GM21737 (cell line): Measurements from ENCODE around the gene UTS2R.
"Not testable (repeated sequence)": the region's sequence is repeated elsewhere in the genome, so short reads cannot be mapped to it uniquely, and the experiment has no call there.

Source experiments
- ATAC-seq: cut with Tn5 transposase; IDR thresholded peaks from one replicate; pipeline ENCODE4 v1.9.1; 2021; ENCODE audit warnings: mild to moderate bottlenecking, moderate library complexity; ENCODE audit not compliant: unreplicated experiment

The UTS2R gene

DNA sequence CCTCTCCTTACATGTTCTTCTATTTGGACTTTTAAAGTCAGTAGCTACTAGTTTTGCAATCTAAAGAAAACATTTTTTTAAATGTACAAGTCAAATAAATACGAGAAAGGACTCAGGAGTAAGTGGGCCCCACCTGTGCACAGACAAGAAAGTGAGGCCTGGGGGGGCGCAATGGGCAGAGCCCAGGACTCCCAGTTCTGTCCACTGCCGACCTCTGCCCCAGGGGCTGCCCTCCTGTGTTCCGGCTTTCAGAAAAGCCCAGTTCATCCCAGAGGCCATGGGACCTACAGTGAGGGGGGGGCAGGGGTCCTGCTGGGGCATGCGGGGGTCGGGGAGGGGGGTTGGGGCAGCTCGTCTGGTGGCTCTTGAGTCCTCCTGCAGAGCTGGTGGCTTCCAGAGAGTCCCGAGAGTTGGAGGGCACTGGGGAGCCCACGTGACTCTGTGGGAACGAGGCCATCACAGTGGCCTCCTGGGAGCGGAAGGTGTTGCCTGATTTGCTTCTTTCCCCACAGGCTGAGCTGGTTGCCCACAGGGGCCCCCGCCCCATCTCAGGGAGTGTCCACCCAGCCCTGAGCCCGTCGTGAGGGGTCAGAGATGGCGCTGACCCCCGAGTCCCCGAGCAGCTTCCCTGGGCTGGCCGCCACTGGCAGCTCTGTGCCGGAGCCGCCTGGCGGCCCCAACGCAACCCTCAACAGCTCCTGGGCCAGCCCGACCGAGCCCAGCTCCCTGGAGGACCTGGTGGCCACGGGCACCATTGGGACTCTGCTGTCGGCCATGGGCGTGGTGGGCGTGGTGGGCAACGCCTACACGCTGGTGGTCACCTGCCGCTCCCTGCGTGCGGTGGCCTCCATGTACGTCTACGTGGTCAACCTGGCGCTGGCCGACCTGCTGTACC, 2.4 kb downstream of the UTS2R start:
- no peak for ATAC-seq

DNA sequence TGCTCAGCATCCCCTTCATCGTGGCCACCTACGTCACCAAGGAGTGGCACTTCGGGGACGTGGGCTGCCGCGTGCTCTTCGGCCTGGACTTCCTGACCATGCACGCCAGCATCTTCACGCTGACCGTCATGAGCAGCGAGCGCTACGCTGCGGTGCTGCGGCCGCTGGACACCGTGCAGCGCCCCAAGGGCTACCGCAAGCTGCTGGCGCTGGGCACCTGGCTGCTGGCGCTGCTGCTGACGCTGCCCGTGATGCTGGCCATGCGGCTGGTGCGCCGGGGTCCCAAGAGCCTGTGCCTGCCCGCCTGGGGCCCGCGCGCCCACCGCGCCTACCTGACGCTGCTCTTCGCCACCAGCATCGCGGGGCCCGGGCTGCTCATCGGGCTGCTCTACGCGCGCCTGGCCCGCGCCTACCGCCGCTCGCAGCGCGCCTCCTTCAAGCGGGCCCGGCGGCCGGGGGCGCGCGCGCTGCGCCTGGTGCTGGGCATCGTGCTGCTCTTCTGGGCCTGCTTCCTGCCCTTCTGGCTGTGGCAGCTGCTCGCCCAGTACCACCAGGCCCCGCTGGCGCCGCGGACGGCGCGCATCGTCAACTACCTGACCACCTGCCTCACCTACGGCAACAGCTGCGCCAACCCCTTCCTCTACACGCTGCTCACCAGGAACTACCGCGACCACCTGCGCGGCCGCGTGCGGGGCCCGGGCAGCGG, 3.2 kb downstream of the UTS2R start:
- no peak for ATAC-seq

DNA sequence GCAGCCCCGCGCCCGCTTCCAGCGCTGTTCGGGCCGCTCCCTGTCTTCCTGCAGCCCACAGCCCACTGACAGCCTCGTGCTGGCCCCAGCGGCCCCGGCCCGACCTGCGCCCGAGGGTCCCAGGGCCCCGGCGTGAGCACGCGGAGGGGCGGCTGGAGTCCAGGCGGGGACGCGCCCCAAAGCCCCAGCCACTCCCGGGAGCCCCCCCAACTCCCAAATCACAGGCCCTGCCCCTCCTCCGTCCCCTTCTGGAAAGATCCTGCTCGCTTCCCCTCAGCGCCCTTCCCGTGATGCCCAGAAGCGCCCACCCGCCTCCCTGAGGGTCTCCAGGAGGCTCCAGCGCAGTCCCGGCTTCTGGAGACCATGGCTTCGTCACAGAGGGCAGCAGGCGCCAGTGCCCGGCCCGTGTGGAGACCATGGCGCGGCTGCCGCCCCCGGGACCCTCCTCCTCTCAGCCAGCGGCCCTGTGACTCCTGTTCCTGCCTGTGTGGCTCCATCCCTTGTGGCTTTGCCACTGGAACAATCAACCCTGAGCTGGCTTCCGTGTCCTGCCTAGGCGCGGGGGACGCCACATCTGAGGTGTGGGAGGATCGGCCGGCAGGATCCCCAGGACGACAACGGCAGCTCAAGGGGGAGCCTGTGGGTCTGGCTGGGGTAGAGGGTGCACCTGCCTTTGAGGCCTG, 3.9 kb downstream of the UTS2R start:
- ATAC-seq = no peak

DNA sequence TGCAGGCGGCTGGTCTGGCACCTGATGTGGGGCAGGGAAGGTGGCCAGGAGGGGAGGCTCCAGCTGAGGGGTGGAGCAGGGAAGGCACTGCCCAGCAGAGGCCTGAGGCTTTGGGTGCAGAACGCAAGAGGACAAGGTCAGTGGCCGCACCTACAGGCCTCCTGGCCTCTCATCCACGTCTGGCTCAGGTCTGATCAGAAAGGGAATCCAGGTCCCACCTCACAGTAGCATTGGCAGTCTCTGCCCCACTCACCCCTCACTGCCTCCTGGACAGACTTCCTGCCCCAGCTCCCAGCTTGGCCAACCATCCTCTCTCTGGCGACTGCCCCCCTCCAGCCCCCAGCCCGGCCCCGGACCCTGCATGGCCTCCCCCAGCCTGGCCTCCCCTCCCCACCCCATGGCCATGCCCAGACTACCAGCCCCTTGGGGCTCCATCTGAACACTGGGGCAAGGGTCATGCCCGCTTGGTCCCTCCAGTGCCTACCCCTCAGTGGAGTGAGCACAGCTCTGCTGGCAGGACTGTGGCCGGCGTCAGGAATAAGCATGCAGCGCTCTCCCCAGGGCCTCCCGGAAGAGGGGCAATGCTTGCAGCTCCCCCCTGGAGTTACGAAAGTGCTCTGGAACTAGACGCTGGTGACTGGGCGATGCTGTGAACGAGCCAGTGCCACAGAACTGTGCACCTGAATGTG, 4.6 kb downstream of the UTS2R start:
- ATAC-seq = no peak

DNA sequence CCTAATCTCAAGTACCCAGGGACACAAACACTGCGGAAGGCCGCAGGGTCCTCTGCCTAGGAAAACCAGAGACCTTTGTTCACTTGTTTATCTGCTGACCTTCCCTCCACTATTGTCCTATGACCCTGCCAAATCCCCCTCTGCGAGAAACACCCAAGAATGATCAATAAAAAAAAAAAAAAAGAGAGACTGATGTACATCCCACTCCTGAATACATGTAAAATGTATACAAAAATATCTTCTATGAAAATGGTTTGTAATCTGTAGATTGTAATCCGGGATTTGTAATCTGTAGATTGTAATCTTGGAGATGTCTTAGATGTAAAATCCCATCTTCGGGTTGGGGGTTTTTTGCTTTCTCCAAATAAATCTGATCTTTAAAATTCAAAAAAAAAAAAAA, 5.7 kb downstream of the UTS2R start:
- ATAC-seq = not testable (repeated sequence)

DNA sequence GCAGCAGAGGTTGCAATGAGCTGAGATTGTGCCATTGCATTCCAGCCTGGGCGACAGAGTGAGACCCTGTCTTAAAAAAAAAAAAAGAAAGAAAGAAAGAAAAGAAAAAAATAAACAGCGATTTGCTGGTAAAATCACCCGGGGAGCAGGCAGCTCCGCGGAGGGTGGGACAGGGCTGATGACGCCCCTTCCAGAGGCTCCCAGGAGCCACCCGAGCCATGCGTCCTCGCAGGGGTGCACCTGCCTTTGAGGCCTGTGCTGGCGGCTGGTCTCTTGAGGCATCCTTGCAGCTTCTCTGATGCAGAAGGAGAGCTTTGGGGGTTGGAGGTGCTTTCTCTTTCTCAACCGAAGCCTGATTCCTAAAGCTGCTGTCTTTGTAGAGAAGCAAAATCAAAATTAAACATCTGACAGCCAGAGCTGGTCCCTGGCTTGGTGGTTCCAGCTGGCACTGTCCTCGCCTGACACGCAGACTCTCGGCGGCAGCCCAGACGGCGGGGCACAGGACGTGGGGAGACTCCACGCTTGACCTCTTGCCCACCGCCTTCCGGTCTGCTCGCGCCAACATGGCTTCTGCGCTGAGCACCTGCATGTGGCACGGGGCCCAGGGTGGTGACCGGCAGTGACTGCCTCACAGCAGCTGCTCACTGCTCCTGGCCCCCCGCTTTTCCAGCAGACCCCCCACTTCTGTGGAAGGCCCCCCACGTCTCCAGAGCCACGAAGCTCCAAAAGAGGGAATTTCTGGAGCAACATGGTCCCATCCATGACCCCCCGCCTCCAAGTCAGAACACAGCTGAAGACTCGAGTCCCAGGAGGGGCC, 6.6 kb downstream of the UTS2R start:
- ATAC-seq = no peak

DNA sequence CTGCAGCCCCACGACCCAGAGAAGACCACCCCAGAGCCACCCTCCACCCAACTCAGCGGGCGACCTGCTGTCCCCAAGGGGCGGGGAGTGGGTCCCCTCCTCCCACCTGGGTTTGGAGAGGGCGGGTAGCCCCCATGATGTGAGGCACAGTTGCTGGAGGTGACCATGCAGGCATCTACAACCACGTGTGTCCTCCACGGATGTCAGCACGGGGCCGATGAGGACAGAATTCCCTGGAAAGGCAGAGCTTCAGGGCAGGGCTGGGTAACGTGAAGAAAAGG, 7.1 kb downstream of the UTS2R start:
- ATAC-seq = no peak

DNA sequence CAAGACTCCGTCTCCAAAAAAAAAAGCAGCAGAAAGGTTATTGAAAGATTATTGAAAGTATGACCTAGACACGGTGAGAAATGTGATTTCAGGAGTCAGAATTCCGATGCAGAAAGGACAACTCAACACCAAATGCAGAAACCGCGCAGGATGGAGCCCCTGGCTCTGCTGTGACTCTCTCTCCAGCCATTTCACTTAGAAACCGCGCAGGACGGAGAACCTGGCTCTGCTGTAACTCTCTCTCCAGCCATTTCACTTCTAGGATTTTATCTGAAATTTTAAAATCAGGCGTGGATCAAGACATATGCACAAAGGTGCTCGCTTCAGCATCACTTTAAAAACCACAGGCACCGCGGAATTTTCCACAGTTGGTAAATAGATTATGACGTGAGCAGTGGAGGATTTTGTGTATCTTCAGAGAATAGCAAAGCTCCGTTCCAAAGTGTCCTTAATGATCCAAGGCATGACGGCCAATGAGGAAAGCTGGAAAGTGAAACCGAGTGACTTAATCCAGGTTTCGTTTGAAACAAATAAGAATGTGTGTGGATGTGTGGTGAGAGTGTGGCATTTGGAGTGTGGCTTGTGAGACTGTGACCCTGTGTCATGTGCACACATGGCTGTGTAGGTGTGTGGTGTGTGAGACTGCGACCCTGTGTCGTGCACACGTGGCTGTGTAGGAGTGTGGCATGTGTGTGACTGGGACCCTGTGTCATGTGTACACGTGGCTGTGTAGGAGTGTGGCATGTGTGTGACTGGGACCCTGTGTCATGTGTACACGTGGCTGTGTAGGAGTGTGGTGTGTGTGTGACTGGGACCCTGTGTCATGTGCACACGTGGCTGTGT, 9.5 kb downstream of the UTS2R start:
- ATAC-seq = no peak

DNA sequence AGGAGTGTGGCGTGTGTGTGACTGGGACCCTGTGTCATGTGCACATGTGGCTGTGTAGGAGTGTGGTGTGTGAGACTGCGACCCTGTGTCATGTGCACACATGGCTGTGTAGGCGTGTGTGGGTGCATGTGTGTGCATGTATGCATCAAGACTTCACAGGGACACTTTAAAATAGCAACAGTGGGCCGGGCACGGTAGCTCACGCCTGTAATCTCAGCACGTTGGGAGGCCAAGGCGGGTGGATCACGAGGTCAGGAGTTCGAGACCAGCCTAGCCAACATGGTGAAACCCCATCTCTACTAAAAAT, 10.1 kb downstream of the UTS2R start:
- ATAC-seq = not testable (repeated sequence)

DNA sequence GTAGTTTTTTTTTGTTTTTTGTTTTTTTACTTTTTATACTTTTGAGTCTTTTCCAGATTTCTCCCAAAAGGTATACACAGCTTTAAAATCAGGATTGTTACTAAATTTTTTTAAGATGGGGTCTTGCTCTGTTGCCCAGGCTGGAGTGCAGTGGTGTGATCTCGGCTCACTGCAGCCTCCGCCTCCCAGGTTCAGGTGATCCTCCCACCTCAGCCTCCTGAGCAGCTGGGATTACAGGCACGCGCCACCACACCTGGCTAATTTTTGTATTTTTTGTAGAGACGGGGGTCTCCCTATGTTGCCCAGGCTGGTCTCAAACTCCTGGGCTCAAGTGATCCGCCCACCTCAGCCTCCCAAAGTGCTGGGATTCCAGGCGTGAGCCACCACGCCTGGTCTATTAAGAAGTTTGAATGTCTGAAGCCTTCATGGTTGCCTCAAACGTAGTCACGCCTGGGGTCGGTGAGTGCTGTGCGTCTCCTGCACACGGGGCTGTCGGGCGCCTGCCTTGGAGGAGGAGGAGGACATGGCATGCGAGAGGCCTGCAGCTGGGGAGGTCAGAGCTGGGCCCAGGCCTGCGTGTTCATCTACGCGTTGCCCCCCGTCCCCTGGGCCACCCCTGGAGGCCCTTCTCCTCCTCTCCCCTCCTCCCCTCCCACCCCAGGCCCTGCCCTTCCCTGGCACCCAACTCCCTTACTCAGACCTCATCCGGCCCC, 10.8 kb downstream of the UTS2R start:
- ATAC-seq = not testable (repeated sequence)

DNA sequence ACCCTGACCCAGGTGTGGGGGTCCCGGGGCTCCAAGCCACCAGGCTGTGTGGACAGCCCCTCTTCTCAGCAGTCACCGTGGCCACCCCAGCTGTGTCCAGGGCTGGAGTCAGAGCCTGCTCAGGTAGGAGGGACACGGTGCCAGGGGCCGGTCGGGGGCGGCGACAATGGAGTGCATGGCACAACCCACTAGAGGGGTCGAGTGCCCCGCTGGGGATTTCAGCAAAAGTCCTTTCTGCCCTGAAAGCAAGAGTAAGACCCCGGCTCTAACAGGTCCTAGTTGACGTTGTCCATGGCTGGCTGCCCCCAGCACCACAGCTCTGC, 11.3 kb downstream of the UTS2R start:
- no peak for ATAC-seq

DNA sequence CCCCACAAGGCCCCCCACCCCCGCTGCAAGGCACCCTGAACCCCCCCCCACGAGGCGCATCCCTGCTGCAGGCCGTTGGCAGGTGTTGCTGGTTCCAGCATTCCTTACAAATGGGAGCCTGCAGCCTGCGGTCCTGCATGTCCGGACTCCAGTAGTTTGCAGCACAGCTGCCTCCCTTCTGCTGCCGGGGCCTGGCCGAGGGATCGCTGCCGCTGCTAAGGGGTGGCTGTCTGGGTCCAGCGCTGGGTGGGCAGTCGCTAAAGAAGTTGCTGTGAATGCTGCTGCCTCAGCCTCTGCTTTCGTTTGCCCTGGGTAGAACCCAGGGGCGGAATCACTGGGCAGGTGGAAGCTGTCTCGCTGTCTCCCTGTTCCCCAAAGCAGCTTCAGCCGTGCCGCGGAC, 11.8 kb downstream of the UTS2R start:
- ATAC-seq = no peak

DNA sequence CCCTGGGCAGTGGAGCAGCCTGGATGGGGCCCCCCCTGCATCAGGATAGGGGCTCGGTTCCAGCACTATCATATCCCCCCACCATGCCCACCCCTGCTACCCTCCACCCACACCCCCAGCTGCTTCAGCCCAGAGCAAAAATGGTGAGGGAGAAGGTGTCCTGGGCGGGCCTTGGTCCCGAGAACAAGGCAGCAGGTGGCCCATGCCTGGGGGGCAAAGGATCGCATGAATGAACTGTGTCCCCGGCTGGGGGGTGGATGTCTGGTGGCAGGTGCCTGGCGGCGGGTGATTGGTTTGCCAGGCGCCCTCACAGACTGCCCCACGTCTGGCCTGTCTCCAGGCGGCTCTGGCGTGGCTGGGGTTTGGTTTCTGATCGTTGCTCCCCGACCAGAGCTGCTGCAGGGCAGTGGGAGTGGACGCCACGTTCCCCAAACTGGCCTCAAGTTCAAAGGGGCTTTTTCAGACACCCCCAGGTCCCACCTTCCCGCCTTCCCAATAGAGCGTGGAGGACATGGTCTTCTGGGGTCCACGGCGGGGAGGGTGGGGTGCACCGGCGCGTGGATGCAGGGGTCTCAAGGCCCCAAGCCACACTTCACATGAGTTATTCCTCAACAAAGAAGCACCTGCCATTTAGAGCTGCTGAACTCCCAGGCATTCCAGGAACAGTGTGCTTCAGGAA, 12.6 kb downstream of the UTS2R start:
- no peak for ATAC-seq

DNA sequence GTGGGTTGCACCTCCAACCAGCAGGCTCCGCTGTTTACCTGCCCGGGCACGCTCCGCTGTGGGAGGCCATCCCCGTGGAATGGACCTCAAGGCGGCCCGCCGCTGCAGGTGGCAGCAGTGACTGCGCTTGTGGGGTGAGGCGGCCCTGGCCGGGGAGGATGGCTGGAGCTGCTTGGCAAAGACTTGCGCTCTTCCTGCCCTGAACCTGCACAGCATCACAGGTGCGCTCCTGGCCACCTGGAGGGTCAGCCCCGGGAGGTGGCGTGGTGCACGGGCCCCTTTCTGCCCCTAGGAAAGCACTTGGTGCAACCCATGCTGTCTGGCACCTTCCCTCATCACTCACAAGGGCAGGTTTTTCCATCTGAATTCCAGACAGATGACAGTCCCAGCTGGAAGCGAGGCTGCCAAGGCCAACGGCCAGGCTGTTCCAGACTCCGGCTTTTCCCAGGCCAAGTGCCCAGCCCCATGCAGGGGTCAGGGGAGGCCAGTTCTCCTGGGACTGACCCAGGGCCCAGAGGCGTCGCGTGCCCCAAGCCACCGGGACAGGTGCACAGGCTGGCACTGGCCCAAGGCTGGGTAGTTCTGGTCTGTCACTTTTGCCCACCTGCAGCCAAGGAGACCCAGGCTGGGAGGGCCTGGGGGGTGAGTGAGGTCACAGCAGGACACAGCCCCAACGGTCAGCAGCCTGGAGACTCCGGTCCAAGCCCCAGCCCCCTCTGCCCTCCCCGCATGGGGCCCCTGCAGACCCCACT, 13.3 kb downstream of the UTS2R start:
- no peak for ATAC-seq

DNA sequence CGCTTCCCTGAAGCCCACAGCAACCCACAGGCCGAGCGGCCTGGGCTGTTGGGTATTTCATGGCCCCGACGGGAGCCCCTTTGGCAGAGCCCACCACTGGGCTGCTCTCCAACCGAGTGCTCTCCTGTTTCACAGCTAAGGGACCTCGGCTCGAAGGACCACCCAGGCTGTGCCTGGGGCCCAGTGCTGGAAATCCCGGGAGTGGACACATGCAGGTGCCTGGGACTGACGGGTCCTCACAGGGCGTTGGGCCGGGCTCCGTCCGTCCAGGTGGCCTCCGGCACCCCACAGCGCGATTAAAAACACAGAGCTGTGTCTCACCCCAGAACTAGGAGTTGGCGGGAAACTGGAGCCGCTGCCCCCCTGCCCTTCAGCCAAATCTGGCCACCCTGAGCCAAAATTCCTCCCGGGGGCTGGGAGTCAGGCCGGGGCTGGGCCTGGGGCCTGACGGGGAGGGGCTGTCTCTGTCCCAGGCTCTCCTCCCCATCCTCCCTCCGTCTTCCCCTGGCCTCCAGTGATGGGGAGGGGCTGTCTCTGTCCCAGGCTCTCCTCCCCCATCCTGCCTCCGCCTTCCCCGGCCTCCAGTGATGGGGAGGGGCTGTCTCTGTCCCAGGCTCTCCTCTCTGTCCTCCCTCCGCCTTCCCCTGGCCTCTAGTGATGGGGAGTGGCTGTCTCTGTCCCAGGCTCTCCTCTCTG, 14.1 kb downstream of the UTS2R start:
- no peak for ATAC-seq

DNA sequence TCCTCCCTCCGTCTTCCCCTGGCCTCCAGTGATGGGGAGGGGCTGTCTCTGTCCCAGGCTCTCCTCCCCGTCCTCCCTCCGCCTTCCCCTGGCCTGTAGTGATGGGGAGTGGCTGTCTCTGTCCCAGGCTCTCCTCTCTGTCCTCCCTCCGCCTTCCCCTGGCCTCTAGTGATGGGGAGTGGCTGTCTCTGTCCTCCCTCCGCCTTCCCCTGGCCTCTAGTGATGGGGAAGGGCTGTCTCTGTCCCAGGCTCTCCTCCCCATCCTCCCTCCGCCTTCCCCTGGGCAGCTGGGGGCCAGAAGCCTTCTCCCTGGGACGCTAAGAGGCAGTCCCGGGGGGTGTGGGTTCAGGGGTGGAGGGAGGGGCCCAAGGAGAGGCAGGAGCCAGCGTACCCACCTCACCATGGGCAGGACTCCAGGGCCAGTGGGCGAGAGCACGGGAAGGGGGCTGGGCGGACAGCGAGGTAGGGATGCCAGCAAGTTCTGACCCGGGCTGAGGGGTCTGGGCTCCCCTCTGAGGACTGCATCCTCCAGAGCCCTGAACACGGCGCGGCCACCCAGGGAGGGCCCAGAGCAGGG, 14.8 kb downstream of the UTS2R start:
- no peak for ATAC-seq
